Islet precursor cell (in vitro differentiated cells): Measurements from ENCODE around the gene BAIAP2L2.
"Not testable (repeated sequence)": the region's sequence is repeated elsewhere in the genome, so short reads cannot be mapped to it uniquely, and the experiment has no call there.

Experiments used
- DNase-seq: peaks from one replicate; pipeline ENCODE4 v3.0.0-alpha.2; 2018

BAIAP2L2 gene

GRCh38 chr22:38110008-38110862 lies at the start of gene BAIAP2L2:
TSS of gene BAIAP2L2 (minus strand) at chr22:38110684. CDS start at chr22:38110525, 159 bp downstream.
- peak; percentile 50 for DNase-seq

GRCh38 chr22:38155703-38156102 lies 45.2 kb upstream of the BAIAP2L2 start:
- no peak for DNase-seq

GRCh38 chr22:38154563-38154915 lies 44.1 kb upstream of the BAIAP2L2 start:
- DNase-seq: not testable (repeated sequence)

GRCh38 chr22:38153821-38154562 lies 43.5 kb upstream of the BAIAP2L2 start:
- peak; percentile 57 for DNase-seq

- no peak for DNase-seq
Measured at GRCh38 chr22:38151126-38151500, 40.6 kb upstream of the BAIAP2L2 start.

GRCh38 chr22:38148245-38148644 lies 37.8 kb upstream of the BAIAP2L2 start:
- DNase-seq: peak; percentile 89

- DNase-seq: not testable (repeated sequence)
Measured at GRCh38 chr22:38146166-38146565, 35.7 kb upstream of the BAIAP2L2 start.

- peak; percentile 52 for DNase-seq
Measured at GRCh38 chr22:38144025-38144405, 33.5 kb upstream of the BAIAP2L2 start.

GRCh38 chr22:38142606-38143005 lies 32.1 kb upstream of the BAIAP2L2 start:
- DNase-seq: no peak

GRCh38 chr22:38141217-38141973 lies 30.9 kb upstream of the BAIAP2L2 start:
- DNase-seq: peak; percentile 43

- peak; percentile 21 for DNase-seq
Measured at GRCh38 chr22:38139901-38140300, 29.4 kb upstream of the BAIAP2L2 start.

GRCh38 chr22:38138961-38139360 lies 28.5 kb upstream of the BAIAP2L2 start:
- peak; percentile 28 for DNase-seq

GRCh38 chr22:38137876-38138687 lies 27.6 kb upstream of the BAIAP2L2 start:
- DNase-seq: peak; percentile 31

- no peak for DNase-seq
Measured at GRCh38 chr22:38136607-38137006, 26.1 kb upstream of the BAIAP2L2 start.

GRCh38 chr22:38135133-38135706 lies 24.7 kb upstream of the BAIAP2L2 start:
- DNase-seq: peak; percentile 71

- DNase-seq: peak; percentile 52
Measured at GRCh38 chr22:38133331-38133730, 22.8 kb upstream of the BAIAP2L2 start.

- peak; percentile 48 for DNase-seq
Measured at GRCh38 chr22:38132794-38133193, 22.3 kb upstream of the BAIAP2L2 start.

- DNase-seq: peak; percentile 39
Measured at GRCh38 chr22:38132136-38132535, 21.7 kb upstream of the BAIAP2L2 start.

- no peak for DNase-seq
Measured at GRCh38 chr22:38131399-38131798, 20.9 kb upstream of the BAIAP2L2 start.

GRCh38 chr22:38129856-38130255 lies 19.4 kb upstream of the BAIAP2L2 start:
- no peak for DNase-seq

GRCh38 chr22:38129021-38129420 lies 18.5 kb upstream of the BAIAP2L2 start:
- peak; percentile 48 for DNase-seq

GRCh38 chr22:38127869-38128268 lies 17.4 kb upstream of the BAIAP2L2 start:
- DNase-seq: peak; percentile 46
